Activated T-cell treated with anti-CD3 and anti-CD28 coated beads, Interleukin-2, amount 50 U/mL, for 24 hours (primary cell): ENCODE measurements around the gene CCDC122.

Experiments used
- DNase-seq: peaks from one replicate; pipeline ENCODE4 v3.0.0-alpha.2; 2020
- H3K27ac Mint-ChIP-seq: 2 replicates; pipeline ENCODE4 v1.8.0; 2020; ENCODE audit warnings: mild to moderate bottlenecking, mixed read lengths
- H3K27me3 Mint-ChIP-seq: 2 replicates; pipeline ENCODE4 v1.8.0; 2020; ENCODE audit warnings: mixed read lengths
- H3K36me3 Mint-ChIP-seq: 2 replicates; pipeline ENCODE4 v1.8.0; 2020; ENCODE audit warnings: low read depth, mixed read lengths
- H3K4me1 Mint-ChIP-seq: 2 replicates; pipeline ENCODE4 v1.8.0; 2020; ENCODE audit warnings: low read depth, mixed read lengths
- H3K4me3 Mint-ChIP-seq: 2 replicates; pipeline ENCODE4 v1.8.0; 2020; ENCODE audit warnings: mild to moderate bottlenecking, moderate library complexity, mixed read lengths
- H3K9me3 Mint-ChIP-seq: 2 replicates; pipeline ENCODE4 v1.8.0; 2020; ENCODE audit warnings: mixed read lengths

The CCDC122 gene

DNA sequence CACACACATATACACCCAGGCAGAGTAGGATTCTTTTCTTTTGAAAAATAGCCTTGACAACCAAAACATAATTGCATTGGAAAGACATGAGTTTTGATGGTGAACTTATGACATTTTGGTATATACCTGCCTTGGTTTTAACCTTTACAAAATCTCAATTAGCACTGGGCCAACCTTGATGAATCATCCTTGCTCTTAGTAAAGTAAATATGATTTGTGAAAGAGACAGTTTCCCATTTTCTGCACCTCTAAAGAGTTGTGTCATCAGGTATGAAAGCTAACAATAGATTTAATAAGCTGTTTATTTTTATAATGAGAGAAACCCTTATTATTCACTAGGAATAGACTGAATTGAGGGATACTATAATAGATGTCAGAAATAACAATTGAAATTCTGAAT, 77.0 kb downstream of the CCDC122 start:
- Mint-ChIP-seq H3K9me3 (no peaks in the 10 kb centered on the region), H3K36me3 (no peaks in the 10 kb centered on the region), H3K4me1 (peaks cover 22% of the 10 kb centered on the region), H3K4me3 (no peak overlapping the region), H3K27ac (no peak overlapping the region), H3K27me3 (peaks cover 41% of the 10 kb centered on the region)
- DNase-seq, result no peak

DNA sequence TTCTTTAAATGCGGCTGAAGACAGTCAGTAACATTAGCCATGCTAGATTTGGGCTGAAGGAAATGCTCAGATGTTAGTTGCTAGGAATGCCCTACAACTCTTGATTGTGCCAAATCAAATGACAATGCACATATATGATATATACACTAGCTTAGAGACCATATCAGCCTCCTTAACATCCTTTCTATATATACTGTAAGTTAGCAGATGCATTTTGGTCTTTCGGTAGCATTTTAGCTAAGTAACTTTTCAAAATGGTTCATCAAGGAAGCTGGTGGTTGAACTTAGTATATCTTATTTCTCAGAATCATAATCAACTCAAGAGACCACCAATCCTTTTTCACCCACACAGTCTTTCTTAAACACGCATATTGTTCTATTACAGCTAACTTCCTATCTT, 78.7 kb downstream of the CCDC122 start:
- no peaks in the 10 kb centered on the region for H3K36me3 Mint-ChIP-seq
- DNase-seq, result no peak
- no peak overlapping the region for H3K27ac Mint-ChIP-seq
- H3K27me3 Mint-ChIP-seq, result peaks cover 40% of the 10 kb centered on the region
- H3K4me1 Mint-ChIP-seq, result peaks cover 36% of the 10 kb centered on the region
- H3K9me3 Mint-ChIP-seq, result no peaks in the 10 kb centered on the region
- H3K4me3 Mint-ChIP-seq, result no peak overlapping the region

DNA sequence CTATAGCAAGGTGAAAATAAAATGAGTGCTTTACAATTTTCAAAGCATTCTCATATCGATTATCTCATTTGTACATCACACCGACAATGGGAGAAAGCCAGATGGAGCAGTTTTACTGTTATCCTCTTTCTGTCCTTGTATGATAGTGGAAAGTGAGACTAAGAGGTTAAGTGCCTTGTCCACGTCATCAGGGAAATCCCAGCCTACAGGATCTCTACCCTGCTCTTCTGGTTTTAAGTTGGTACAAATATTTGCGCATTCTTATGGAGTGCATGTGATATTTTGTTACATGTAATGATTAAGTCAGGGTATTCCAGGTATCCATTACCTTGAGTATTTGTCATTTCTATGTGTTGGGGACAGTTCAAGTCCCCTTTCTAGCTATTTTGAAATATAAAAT, 80.3 kb downstream of the CCDC122 start:
- Mint-ChIP-seq H3K9me3 (no peaks in the 10 kb centered on the region), H3K27me3 (peaks cover 49% of the 10 kb centered on the region), H3K27ac (no peak overlapping the region), H3K4me3 (no peak overlapping the region), H3K4me1 (peaks cover 30% of the 10 kb centered on the region), H3K36me3 (no peaks in the 10 kb centered on the region)
- no peak for DNase-seq

DNA sequence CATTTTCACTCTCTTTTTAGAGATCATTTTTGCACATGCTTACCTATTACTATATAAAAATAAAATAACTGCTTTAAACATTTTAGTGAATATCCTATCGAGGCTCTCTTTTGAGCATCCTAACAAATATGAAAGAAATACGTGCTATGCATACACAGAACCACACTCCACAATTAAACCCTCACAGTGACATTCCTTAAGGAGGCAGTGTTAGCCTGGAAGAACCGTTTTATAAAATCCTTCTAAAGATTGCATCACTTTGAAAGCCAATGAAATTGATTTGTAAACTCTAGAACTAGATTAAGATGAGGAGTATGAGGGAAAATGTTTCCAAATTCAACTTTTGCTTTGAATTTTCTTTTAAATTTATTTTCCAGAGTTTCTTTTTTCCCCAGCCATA, 81.7 kb downstream of the CCDC122 start:
- peaks cover 43% of the 10 kb centered on the region for H3K27me3 Mint-ChIP-seq
- H3K9me3 Mint-ChIP-seq, result no peaks in the 10 kb centered on the region
- DNase-seq, result no peak

DNA sequence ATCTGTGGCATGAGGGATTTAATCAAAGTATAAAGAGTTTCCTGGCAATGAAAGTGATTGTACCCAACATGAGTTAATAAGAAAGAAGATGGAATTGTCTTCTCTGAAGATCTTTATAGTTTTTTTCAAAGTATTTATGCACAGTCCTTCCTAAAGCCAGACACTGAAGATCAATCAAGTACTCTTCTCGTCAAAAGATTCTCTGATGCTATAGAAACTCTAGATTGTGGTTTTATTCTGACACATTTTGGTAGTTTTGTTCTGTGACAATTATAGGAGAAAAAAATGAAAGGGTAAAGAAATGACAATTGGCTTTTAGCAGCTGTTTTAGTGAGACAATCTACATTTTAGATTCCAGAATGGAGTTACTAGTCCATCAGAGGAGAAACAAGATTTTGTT, 82.4 kb downstream of the CCDC122 start:
- no peak overlapping the region for H3K4me3 Mint-ChIP-seq
- H3K4me1 Mint-ChIP-seq, result peaks cover 30% of the 10 kb centered on the region
- peak overlapping the region; percentile 86 for H3K27ac Mint-ChIP-seq
- H3K27me3 Mint-ChIP-seq, result peaks cover 47% of the 10 kb centered on the region
- no peaks in the 10 kb centered on the region for H3K36me3 Mint-ChIP-seq
- no peaks in the 10 kb centered on the region for H3K9me3 Mint-ChIP-seq
- no peak for DNase-seq

More for the DNA sequence above, 81.7 kb downstream of the CCDC122 start:
- Mint-ChIP-seq H3K27ac (no peak overlapping the region), H3K4me1 (peaks cover 30% of the 10 kb centered on the region), H3K4me3 (no peak overlapping the region), H3K36me3 (no peaks in the 10 kb centered on the region)

DNA sequence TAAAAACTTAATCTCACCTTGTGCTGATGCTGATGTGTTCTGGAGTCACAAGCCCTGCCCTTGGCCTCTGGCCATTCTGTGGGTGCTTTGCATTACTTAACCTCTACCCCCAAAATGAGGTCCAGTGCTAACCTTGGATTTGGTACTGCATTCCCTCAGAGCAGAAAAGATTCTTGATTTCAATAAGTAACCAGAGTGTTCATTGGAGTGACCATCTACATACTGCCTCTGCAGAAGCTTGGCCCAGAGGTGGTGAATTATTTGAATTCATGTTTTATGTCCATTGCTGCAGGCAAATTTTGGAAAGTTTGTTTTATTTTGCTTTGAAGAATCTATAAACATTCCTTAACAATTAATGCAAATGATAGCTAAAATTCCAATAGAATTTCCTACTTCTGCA, 85.1 kb downstream of the CCDC122 start:
- Mint-ChIP-seq H3K4me3 (no peak overlapping the region), H3K36me3 (no peaks in the 10 kb centered on the region), H3K9me3 (no peaks in the 10 kb centered on the region), H3K27ac (no peak overlapping the region), H3K27me3 (peaks cover 62% of the 10 kb centered on the region), H3K4me1 (peaks cover 22% of the 10 kb centered on the region)
- DNase-seq, result no peak

DNA sequence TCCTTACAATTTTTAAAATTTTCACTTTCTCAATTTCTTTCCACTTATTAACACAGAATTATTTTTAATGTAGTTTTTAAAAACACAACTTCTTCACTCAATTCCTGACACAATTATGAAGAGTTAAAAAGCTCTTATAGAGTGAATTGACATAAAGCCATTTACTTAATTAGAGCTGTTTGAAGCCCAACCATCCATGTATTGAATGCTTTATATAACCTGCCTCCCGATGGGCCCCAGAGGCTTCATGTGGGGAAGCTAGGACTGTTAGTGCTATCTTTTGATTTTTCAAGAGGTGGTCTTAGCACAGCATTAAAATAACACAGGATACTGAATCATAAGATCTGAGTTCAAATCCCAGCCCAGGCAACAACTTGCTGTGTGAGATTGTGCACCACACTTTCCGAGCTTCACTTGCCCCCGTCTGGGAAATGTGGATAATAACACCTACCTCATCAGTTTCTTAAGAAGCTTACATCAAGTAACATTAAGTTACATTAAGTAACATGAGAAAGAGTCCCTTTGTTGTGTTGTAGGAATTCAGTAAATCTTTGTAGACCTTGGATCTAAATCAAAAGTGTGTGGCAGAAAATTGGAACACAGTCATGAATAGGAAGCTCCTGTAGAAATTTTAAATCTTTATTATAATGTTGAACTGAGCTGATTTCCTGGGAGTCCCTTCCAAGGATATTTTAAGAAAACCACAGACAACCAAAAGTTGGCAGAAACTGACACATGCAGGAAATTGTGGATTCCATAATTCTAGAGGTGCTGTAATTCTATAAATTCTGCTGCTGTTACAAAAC, 87.3 kb downstream of the CCDC122 start:
- Mint-ChIP-seq H3K9me3 (no peaks in the 10 kb centered on the region), H3K36me3 (no peaks in the 10 kb centered on the region), H3K4me3 (no peak overlapping the region), H3K4me1 (peaks cover 19% of the 10 kb centered on the region), H3K27me3 (peaks cover 67% of the 10 kb centered on the region), H3K27ac (no peak overlapping the region)
- no peak for DNase-seq

DNA sequence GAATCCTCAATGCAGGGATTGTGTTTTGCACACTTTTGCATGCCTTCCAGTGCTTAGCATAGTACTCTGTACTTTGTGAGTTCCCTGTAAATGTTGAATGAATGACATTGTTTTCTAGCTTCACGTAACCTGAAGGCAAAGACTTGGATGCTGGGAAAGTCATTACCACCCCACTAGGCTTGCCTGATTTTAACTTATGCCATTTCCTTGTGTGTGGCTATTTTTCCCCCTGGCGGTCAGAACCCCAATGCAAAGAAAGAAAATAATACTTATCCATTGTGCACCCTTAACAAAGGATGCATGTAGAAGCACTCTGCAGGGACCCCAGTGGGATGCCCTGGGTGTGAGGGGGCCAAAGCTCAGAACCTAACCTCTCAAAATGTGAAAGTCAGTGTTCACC, 91.5 kb downstream of the CCDC122 start:
- H3K9me3 Mint-ChIP-seq, result no peaks in the 10 kb centered on the region
- H3K27ac Mint-ChIP-seq, result no peak overlapping the region
- peaks cover 75% of the 10 kb centered on the region for H3K27me3 Mint-ChIP-seq
- peaks cover 16% of the 10 kb centered on the region for H3K4me1 Mint-ChIP-seq
- DNase-seq, result no peak
- H3K4me3 Mint-ChIP-seq, result peak overlapping the region; percentile 38
- no peaks in the 10 kb centered on the region for H3K36me3 Mint-ChIP-seq

DNA sequence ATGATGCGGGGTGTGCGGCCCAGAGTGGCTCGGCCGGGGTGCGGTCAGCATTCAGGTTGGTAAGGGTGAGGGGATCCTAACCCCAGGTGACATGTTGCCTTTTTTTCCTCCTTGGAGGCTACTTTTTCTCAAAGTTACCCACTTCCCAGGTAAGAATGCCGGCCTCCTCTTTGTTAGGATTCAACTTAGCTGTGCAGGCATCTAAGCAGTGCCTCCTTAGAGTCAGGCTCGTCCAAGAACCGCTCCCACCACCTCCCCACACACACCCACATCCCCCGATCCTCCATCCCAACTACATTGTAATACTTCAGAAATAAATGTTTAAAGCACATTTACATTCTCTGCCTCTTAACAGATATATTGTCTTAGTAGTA, 92.0 kb downstream of the CCDC122 start:
- H3K4me3 Mint-ChIP-seq, result peak overlapping the region; percentile 64
- DNase-seq, result no peak
- H3K4me1 Mint-ChIP-seq, result peaks cover 16% of the 10 kb centered on the region
- H3K36me3 Mint-ChIP-seq, result no peaks in the 10 kb centered on the region
- H3K9me3 Mint-ChIP-seq, result no peaks in the 10 kb centered on the region
- peaks cover 70% of the 10 kb centered on the region for H3K27me3 Mint-ChIP-seq
- no peak overlapping the region for H3K27ac Mint-ChIP-seq

DNA sequence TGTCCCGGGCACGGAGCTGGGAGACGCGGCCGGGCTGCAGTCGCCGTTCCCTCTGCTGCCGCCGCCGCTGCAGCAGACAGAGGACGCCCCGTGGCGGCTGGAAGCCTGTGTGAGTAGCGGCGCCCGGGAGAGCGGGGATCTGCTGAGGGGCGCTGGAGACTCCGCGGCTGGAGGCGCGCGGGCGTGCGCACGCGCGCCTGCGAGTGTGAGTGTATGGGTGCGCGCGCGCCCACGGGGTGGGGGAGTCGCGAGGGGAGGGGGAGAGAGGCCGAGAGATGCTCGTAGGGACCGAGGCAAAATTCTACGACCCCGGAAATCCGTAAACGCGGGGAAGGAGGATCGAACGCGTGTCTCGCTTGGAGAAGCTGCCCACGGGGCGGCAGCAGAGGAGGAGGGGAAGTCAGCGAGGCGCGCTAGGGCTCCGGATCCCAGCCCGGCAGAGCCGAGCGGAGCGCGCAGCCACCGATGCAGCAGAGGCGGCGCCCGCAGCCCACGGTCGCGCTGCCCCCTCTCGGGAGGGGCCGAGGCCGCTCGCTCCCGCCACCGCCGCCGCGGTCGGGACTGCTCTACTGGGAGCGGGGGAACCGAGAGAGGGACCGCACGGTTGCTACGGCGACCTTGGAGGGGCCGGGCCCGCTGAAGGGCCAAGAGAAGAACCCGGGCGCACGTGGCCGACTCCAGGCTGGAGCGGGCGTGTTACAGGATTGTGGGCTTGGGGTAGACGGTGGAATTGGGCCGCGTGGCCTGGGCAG, 92.6 kb downstream of the CCDC122 start, which contains the start of gene ENOX1:
Gene ENOX1, minus strand, starts transcription at position 207 of the 752 bp plus-strand sequence.
- Mint-ChIP-seq H3K4me3 (peak within 1 kb of the TSS; percentile 75), H3K36me3 (no peaks in the 10 kb centered on the region), H3K9me3 (no peaks in the 10 kb centered on the region), H3K27ac (no peak within 1 kb of the TSS), H3K27me3 (peaks cover 66% of the 10 kb centered on the region), H3K4me1 (peaks cover 16% of the 10 kb centered on the region)
- peak; percentile 63 for DNase-seq

DNA sequence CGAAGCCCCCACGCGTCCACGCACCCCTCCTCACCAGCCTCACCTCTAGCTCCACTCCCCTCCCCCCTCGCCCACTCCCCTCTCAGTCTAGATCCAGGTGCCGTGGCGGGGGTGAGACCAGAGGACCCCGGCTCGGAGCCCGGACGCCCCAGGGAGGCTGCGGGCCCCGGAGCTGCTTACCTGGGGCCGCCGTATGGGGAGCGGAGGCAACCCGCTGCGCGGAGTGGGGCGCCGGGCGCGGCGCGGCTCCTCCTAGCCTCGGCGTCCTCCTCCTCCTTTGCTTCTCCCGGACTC, 93.1 kb downstream of the CCDC122 start:
- Mint-ChIP-seq H3K9me3 (no peaks in the 10 kb centered on the region), H3K27me3 (peaks cover 67% of the 10 kb centered on the region), H3K27ac (no peak overlapping the region), H3K36me3 (no peaks in the 10 kb centered on the region), H3K4me3 (peak overlapping the region; percentile 75), H3K4me1 (peaks cover 16% of the 10 kb centered on the region)
- DNase-seq, result no peak
